ENCODE measurements around the gene CLIC6. TPM values are rescaled to one million over a fixed set of nuclear protein-coding genes. Genes with fewer than 3 reads are reported as not detected.

The CLIC6 gene
- total RNA-seq, 1 experiment from 2014 or later: not detected

GRCh38 chr21:34679051-34679450 lies 10.3 kb downstream of the CLIC6 start:
- 0 out of 2 replicates have a peak, but pooled peaks cover 12% of the 10 kb centered on the region for H3K9me3 ChIP-seq (ENCODE audit: low read length)
- BruUV-seq (replicated peaks): no TSS peak
- ChIA-PET POLR2A (ENCODE audit: unreplicated experiment) (no interaction called here), CTCF (no interaction called here)
- no peak overlapping the region for H3K4me3 ChIP-seq (ENCODE audit: low read length)
- no peaks in the 10 kb centered on the region for H3K9me2 ChIP-seq (replicated peaks; ENCODE audit: low read length)
- no peak for TF ChIP-seq EZH2phosphoT487 (IDR thresholded peaks at IDR 0.05; ENCODE audit: borderline replicate concordance, low read length)
- no peak for TF ChIP-seq CTCF (conservative IDR thresholded peaks at IDR 0.05; ENCODE audit: low read depth, low read length)
- no peak for TF ChIP-seq EZH2 (IDR thresholded peaks at IDR 0.05; ENCODE audit: low read length, unreplicated experiment)
- H2AFZ ChIP-seq (ENCODE audit: low read length): no peak overlapping the region
- no peaks in the 10 kb centered on the region for H3K27me3 ChIP-seq (ENCODE audit: low read length)
- no peak overlapping the region for H3K27ac ChIP-seq (ENCODE audit: low read length)
- H3K9ac ChIP-seq (ENCODE audit: low read length): no peak overlapping the region
- no peaks in the 10 kb centered on the region for H4K20me1 ChIP-seq (ENCODE audit: low read length)
- H3K36me3 ChIP-seq (ENCODE audit: low read depth, low read length): no peaks in the 10 kb centered on the region
- intact Hi-C loops (cut with micrococcal nuclease): no loop called here
- ATAC-seq: no peak
- no peaks in the 10 kb centered on the region for H3K79me2 ChIP-seq (ENCODE audit: low read length)
- no peaks in the 10 kb centered on the region for H3F3A ChIP-seq (ENCODE audit: low read length, unreplicated experiment)
- H3K4me2 ChIP-seq (ENCODE audit: low read length): no peak overlapping the region
- no peak for DNase-seq
- peaks cover 9% of the 10 kb centered on the region for H3K4me1 ChIP-seq (ENCODE audit: insufficient read depth, low read length)

GRCh38 chr21:34684174-34684876 lies 15.5 kb downstream of the CLIC6 start:
- H3K9me3 ChIP-seq (ENCODE audit: low read length): 0 out of 2 replicates have a peak, but pooled peaks cover 12% of the 10 kb centered on the region
- no peaks in the 10 kb centered on the region for H3F3A ChIP-seq (ENCODE audit: low read length, unreplicated experiment)
- intact Hi-C loops (cut with micrococcal nuclease): no loop called here
- H2AFZ ChIP-seq (ENCODE audit: low read length): no peak overlapping the region
- no peaks in the 10 kb centered on the region for H3K79me2 ChIP-seq (ENCODE audit: low read length)
- no peak overlapping the region for H3K27ac ChIP-seq (ENCODE audit: low read length)
- no peak for DNase-seq
- POLR2A ChIA-PET (ENCODE audit: unreplicated experiment): no interaction called here
- no peak overlapping the region for H3K9ac ChIP-seq (ENCODE audit: low read length)
- no peaks in the 10 kb centered on the region for H3K4me1 ChIP-seq (ENCODE audit: insufficient read depth, low read length)
- H3K9me2 ChIP-seq (replicated peaks; ENCODE audit: low read length): no peaks in the 10 kb centered on the region
- no peak overlapping the region for H3K4me3 ChIP-seq (ENCODE audit: low read length)
- no peak overlapping the region for H3K4me2 ChIP-seq (ENCODE audit: low read length)
- CTCF ChIA-PET: no interaction called here
- no peaks in the 10 kb centered on the region for H3K27me3 ChIP-seq (ENCODE audit: low read length)
- H3K36me3 ChIP-seq (ENCODE audit: low read depth, low read length): no peaks in the 10 kb centered on the region
- H4K20me1 ChIP-seq (ENCODE audit: low read length): no peaks in the 10 kb centered on the region
- TF ChIP-seq CTCF (conservative IDR thresholded peaks at IDR 0.05; ENCODE audit: low read depth, low read length): no peak
- TF ChIP-seq EZH2 (IDR thresholded peaks at IDR 0.05; ENCODE audit: low read length, unreplicated experiment): no peak
- TF ChIP-seq EZH2phosphoT487 (IDR thresholded peaks at IDR 0.05; ENCODE audit: borderline replicate concordance, low read length): no peak
- no peak for ATAC-seq
- no TSS peak for BruUV-seq (replicated peaks)

DNA sequence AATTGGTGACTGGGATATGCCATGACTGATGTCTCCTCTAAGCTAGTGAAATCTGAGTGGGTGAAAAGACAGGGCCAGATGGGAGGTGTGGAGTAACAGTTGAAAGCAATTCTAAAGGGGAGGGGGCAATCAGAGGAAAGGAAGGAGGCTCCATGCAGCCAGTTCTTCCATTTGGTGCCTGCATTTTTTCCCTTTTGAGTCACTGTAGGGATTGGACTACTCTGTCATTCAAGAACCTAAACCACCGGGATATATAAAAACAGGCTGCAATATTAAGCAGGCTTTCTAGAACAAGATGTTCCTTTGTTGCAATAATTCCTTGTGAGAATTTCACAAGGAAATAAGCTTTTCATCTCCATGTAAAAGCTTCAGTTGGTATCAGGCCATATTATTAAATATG lies 18.3 kb downstream of the CLIC6 start:
- ChIA-PET CTCF (interaction anchor here (0.6 kb wide), 1 partner anchor 57 kb away, joined by 3 read pairs; no protein-coding TSS in a partner anchor), POLR2A (ENCODE audit: unreplicated experiment) (no interaction called here)
- no peak overlapping the region for H3K27ac ChIP-seq (ENCODE audit: low read length)

More for the DNA sequence above, 18.3 kb downstream of the CLIC6 start:
- Histone ChIP-seq H3K4me1 (ENCODE audit: insufficient read depth, low read length) (peaks cover 22% of the 10 kb centered on the region), H3K4me3 (ENCODE audit: low read length) (no peak overlapping the region), H4K20me1 (ENCODE audit: low read length) (no peaks in the 10 kb centered on the region), H3K9ac (ENCODE audit: low read length) (no peak overlapping the region), H3K27me3 (ENCODE audit: low read length) (no peaks in the 10 kb centered on the region), H3K9me2 (replicated peaks; ENCODE audit: low read length) (no peaks in the 10 kb centered on the region), H3K9me3 (ENCODE audit: low read length) (0 out of 2 replicates have a peak, but pooled peaks cover under 1% of the 10 kb centered on the region), H3K36me3 (ENCODE audit: low read depth, low read length) (no peaks in the 10 kb centered on the region), H2AFZ (ENCODE audit: low read length) (no peak overlapping the region), H3K4me2 (ENCODE audit: low read length) (no peak overlapping the region), H3F3A (ENCODE audit: low read length, unreplicated experiment) (no peaks in the 10 kb centered on the region), H3K79me2 (ENCODE audit: low read length) (no peaks in the 10 kb centered on the region)
- no peak for ATAC-seq
- intact Hi-C loops (cut with micrococcal nuclease): no loop called here
- no peak for DNase-seq
- TF ChIP-seq CTCF (conservative IDR thresholded peaks at IDR 0.05; ENCODE audit: low read depth, low read length) (no peak), EZH2 (IDR thresholded peaks at IDR 0.05; ENCODE audit: low read length, unreplicated experiment) (no peak), EZH2phosphoT487 (IDR thresholded peaks at IDR 0.05; ENCODE audit: borderline replicate concordance, low read length) (no peak)
- BruUV-seq (replicated peaks): no TSS peak
